Measurements from ENCODE around the gene MXRA8.

Gene MXRA8

DNA sequence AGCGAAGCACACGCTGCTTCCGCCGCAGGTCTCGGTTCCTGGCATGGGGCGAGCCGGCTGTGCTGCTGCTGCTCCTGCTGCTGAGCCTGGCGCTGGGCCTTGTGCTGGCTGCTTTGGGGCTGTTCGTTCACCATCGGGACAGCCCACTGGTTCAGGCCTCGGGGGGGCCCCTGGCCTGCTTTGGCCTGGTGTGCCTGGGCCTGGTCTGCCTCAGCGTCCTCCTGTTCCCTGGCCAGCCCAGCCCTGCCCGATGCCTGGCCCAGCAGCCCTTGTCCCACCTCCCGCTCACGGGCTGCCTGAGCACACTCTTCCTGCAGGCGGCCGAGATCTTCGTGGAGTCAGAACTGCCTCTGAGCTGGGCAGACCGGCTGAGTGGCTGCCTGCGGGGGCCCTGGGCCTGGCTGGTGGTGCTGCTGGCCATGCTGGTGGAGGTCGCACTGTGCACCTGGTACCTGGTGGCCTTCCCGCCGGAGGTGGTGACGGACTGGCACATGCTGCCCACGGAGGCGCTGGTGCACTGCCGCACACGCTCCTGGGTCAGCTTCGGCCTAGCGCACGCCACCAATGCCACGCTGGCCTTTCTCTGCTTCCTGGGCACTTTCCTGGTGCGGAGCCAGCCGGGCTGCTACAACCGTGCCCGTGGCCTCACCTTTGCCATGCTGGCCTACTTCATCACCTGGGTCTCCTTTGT, 24.7 kb downstream of the MXRA8 start:
- TF ChIP-seq CTCF (IDR thresholded peaks at IDR 0.05; ENCODE audit: low read depth, low read length, missing control alignments), result no peak
- no peak for DNase-seq (ENCODE audit: low read depth)
- H3K4me3 ChIP-seq (ENCODE audit: low read depth, low read length), result no peak overlapping the region

GRCh38 chr1:1332774-1333480, 25.4 kb downstream of the MXRA8 start:
- H3K4me3 ChIP-seq (ENCODE audit: low read depth, low read length), result no peak overlapping the region
- DNase-seq (ENCODE audit: low read depth), result no peak
- no peak for TF ChIP-seq CTCF (IDR thresholded peaks at IDR 0.05; ENCODE audit: low read depth, low read length, missing control alignments)

DNA sequence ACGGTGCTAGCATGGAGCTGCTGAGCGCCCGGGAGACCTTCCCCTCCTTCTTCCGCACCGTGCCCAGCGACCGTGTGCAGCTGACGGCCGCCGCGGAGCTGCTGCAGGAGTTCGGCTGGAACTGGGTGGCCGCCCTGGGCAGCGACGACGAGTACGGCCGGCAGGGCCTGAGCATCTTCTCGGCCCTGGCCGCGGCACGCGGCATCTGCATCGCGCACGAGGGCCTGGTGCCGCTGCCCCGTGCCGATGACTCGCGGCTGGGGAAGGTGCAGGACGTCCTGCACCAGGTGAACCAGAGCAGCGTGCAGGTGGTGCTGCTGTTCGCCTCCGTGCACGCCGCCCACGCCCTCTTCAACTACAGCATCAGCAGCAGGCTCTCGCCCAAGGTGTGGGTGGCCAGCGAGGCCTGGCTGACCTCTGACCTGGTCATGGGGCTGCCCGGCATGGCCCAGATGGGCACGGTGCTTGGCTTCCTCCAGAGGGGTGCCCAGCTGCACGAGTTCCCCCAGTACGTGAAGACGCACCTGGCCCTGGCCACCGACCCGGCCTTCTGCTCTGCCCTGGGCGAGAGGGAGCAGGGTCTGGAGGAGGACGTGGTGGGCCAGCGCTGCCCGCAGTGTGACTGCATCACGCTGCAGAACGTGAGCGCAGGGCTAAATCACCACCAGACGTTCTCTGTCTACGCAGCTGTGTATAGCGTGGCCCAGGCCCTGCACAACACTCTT, 26.2 kb downstream of the MXRA8 start:
- no peak for TF ChIP-seq CTCF (IDR thresholded peaks at IDR 0.05; ENCODE audit: low read depth, low read length, missing control alignments)

DNA sequence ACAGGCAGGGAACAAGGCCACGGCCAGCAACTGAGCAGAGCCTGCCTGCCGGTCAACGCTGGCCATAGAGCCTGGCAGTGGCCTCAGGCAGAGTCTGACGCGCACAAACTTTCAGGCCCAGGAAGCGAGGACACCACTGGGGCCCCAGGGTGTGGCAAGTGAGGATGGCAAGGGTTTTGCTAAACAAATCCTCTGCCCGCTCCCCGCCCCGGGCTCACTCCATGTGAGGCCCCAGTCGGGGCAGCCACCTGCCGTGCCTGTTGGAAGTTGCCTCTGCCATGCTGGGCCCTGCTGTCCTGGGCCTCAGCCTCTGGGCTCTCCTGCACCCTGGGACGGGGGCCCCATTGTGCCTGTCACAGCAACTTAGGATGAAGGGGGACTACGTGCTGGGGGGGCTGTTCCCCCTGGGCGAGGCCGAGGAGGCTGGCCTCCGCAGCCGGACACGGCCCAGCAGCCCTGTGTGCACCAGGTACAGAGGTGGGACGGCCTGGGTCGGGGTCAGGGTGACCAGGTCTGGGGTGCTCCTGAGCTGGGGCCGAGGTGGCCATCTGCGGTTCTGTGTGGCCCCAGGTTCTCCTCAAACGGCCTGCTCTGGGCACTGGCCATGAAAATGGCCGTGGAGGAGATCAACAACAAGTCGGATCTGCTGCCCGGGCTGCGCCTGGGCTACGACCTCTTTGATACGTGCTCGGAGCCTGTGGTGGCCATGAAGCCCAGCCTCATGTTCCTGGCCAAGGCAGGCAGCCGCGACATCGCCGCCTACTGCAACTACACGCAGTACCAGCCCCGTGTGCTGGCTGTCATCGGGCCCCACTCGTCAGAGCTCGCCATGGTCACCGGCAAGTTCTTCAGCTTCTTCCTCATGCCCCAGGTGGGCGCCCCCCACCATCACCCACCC, 27.0 kb downstream of the MXRA8 start, which contains the start of gene TAS1R3:
Gene TAS1R3, plus strand, starts transcription at position 213 of the 898 bp plus-strand sequence. Its CDS starts 66 bp downstream, at position 279.
- no peak for TF ChIP-seq CTCF (IDR thresholded peaks at IDR 0.05; ENCODE audit: low read depth, low read length, missing control alignments)
- no peak within 1 kb of the TSS for H3K4me3 ChIP-seq (ENCODE audit: low read depth, low read length)
- DNase-seq (ENCODE audit: low read depth), result no peak

More for the DNA sequence above, 26.2 kb downstream of the MXRA8 start:
- H3K4me3 ChIP-seq (ENCODE audit: low read depth, low read length), result no peak overlapping the region
- no peak for DNase-seq (ENCODE audit: low read depth)

DNA sequence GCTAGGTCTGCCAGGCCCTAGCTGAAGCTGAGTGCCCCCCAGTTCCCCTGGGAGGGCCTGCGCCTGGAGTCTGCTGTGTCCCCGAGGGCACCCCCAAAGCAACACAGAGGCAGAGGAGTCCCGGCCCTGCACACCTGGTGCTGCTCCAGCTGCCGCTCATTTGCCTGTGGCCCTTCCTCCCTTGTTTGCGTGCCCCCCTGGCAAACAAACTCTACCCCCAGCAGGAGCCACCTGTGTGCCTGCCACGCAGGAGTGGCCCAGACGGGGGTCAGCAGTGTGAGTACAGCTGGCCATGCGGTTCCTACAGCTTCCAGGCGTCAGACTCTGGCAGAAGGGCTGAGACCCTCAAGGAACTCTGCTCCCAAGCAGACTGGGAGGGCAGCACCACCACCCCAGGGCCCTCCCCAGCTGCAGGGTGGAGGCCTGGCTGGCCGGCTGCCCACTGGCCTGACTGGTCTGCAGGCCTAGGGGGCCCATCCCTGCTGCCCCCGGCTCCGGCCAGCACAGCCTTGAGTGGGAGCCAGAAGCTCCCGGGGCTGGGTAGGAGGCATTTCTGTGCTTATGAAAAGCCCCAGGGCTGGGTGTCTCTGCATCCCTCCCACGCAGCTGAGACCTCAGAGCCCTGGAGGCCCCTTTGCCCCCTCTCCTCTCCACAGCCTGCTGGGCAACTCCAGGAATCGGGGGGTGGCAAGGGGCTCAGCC, 27.8 kb downstream of the MXRA8 start:
- DNase-seq (ENCODE audit: low read depth), result no peak
- no peak for TF ChIP-seq CTCF (IDR thresholded peaks at IDR 0.05; ENCODE audit: low read depth, low read length, missing control alignments)
- no peak overlapping the region for H3K4me3 ChIP-seq (ENCODE audit: low read depth, low read length)
